ENCODE measurements around the gene SDK1.

The SDK1 gene

DNA sequence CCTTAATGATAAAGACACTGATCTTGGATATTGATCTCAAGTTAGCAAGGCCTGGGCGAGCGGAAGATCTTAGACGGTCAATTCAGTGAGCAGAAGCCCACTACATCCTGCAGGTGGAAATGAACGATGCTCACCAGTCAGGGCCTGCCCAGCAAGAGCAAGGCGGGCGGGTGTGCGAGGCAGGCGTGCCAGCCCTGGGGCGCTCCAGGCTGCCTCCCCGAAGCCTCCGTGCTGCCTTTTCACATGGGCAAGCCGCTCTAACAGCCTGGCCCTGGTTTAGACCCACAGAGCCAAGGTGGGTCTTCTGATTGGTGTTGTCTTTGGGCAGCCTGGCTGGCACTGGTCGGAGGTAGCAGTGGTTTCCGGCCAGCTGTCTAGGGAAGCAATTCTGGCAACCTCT lies 906.0 kb downstream of the SDK1 start:
- DNase-seq (ENCODE audit: low spot score) = no peak
- TF ChIP-seq, protein P1, sequence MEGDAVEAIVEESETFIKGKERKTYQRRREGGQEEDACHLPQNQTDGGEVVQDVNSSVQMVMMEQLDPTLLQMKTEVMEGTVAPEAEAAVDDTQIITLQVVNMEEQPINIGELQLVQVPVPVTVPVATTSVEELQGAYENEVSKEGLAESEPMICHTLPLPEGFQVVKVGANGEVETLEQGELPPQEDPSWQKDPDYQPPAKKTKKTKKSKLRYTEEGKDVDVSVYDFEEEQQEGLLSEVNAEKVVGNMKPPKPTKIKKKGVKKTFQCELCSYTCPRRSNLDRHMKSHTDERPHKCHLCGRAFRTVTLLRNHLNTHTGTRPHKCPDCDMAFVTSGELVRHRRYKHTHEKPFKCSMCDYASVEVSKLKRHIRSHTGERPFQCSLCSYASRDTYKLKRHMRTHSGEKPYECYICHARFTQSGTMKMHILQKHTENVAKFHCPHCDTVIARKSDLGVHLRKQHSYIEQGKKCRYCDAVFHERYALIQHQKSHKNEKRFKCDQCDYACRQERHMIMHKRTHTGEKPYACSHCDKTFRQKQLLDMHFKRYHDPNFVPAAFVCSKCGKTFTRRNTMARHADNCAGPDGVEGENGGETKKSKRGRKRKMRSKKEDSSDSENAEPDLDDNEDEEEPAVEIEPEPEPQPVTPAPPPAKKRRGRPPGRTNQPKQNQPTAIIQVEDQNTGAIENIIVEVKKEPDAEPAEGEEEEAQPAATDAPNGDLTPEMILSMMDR (IDR thresholded peaks at IDR 0.05; ENCODE audit: extremely low read depth, missing control alignments) = no peak

DNA sequence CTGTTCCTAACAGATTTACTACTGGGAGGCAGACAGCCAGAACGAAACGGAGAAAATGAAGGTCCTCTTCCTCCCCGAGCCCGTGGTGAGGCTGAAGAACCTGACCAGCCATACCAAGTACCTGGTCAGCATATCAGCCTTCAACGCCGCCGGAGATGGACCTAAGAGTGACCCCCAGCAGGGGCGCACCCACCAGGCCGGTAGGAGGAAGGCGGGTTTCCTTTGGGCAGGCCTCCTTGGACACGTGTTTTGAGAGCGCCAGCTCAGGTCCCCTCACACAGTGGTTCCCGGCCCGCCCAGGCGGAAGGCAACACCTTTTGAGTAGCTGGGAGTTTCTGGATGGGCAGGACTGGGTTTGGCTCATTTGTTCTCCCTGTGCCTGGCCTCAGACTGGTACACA lies 907.0 kb downstream of the SDK1 start:
- DNase-seq (ENCODE audit: low spot score) = no peak
- TF ChIP-seq, protein P1 (IDR thresholded peaks at IDR 0.05; ENCODE audit: extremely low read depth, missing control alignments) = no peak

DNA sequence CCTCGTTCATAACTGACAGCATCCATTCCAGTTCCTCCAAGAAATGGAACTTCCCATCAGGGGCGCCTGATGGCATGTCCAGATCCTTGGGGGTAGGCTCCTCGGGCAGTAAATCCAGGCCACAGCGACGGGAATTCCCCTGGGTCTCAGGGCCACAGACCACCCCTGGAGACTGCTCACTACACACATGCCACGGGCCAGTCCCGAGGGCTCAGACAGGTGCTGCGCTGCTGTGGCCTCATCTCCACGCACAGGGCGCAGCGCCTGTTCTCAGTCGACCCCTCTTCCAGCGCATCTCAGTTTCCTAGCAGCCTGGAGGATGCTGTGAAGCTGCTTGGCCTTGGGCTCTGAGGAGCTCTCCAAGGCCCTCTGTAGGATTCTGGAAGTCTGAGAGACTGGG lies 907.5 kb downstream of the SDK1 start:
- no peak for DNase-seq (ENCODE audit: low spot score)
- TF ChIP-seq, protein P1 (IDR thresholded peaks at IDR 0.05; ENCODE audit: extremely low read depth, missing control alignments) = no peak

DNA sequence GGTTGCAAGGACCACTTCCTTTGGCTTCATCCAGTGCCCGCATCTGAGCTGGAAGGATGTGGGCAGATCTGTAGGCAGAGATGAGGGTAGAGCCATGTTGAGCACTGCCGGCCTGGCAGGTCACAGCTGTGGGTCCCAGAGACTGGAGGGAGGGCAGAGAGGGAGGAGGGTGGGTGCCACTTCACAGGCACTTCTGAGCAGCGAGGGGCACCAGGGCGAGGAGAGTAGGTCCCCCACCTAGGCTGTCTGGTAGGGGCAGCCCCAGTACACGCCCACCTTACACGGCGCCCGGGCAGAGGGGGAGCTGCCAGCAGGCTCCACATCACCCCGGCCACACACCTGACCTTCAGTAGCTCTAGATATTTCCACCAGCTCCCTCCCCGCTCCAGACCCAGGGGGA lies 908.1 kb downstream of the SDK1 start:
- DNase-seq (ENCODE audit: low spot score) = no peak
- TF ChIP-seq, protein P1 (IDR thresholded peaks at IDR 0.05; ENCODE audit: extremely low read depth, missing control alignments) = no peak

DNA sequence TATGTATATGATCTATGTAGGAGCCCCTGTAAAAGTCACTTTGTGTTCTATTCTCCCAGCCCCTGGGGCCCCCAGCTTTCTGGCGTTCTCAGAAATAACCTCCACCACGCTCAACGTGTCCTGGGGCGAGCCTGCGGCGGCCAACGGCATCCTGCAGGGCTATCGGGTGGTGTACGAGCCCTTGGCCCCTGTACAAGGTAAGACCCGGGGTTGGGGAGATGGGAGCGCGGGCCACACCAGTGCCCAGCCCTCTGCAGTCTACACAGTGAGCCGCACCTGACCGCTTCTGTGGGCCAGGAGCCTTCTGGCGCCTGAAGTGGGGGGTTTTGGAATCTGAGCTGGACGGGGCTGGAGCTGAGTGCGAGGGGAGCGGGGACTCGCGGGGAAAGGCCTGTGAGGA lies 908.9 kb downstream of the SDK1 start:
- no peak for DNase-seq (ENCODE audit: low spot score)
- TF ChIP-seq, protein P1 (IDR thresholded peaks at IDR 0.05; ENCODE audit: extremely low read depth, missing control alignments) = no peak

DNA sequence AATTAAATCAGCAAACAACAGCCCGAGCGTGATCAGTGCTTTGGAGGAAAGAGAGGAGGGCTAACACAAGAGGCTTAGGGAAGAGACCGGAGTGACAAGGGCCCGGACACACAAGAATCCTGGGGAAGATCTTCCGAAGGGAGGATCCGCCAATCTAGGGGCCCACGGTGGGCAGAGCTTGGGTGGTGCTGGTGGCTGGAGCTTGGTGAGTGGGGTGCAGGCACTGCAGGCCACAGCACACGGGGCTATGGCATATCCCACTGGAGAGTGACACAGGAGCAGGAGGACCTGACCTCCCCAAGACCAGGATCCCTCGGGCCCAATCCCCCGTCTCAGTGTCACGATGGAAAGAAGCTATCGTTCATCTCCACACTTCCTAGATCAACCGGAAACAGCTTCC lies 909.8 kb downstream of the SDK1 start:
- TF ChIP-seq, protein P1 (IDR thresholded peaks at IDR 0.05; ENCODE audit: extremely low read depth, missing control alignments) = no peak
- DNase-seq (ENCODE audit: low spot score) = no peak

DNA sequence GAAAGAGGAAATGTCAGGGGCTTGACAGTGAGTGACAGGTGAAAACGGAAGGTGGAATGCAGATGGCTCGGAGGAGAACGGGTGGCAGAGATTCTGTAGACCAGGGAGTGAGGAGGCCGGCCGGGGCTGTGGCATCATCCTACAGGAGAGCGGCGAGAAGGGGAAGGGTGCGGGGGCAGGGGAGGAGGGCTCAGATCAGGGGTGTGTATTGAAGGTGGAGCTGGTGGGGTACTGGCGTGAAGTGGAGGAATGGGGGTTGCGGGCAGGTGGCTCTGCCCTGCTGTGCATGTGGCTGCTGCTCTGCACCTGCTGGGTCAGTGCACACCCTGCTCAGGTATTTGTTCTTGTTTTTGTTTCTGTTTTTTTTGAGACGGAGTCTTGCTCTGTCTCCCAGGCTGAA lies 910.2 kb downstream of the SDK1 start:
- DNase-seq (ENCODE audit: low spot score) = no peak
- TF ChIP-seq, protein P1 (IDR thresholded peaks at IDR 0.05; ENCODE audit: extremely low read depth, missing control alignments) = no peak

Measured in GM20000 (cell line).